ENCODE data around the gene MAP3K7.

GRCh38 chr6:90479603-90479926, 107.3 kb downstream of the MAP3K7 start:
- TF ChIP-seq CTCF (IDR thresholded peaks at IDR 0.05) (peak in 3 of 12 donors; percentile 7 to 29 (median 25)), POLR2A (IDR thresholded peaks at IDR 0.05) (no peak)
